Ascending aorta (tissue), 2 donors: Measurements from ENCODE around the gene IL20RA. TPM values are rescaled to one million over a fixed set of nuclear protein-coding genes. Genes with fewer than 3 reads are reported as not detected.

Experiments used
- DNase-seq, 2 donors: peaks; one replicate each; pipeline ENCODE4 v3.0.0-alpha.2; 2019; ENCODE audit warnings: low spot score in 2 of 2
- H3K27ac ChIP-seq, 2 donors: fragments of 200-600 bp; sonication (generic); one replicate each; pipeline ENCODE4 v1.5.1; 2016 to 2017; ENCODE audit warnings: mild to moderate bottlenecking in 1 of 2
- H3K27me3 ChIP-seq: fragments of 200-600 bp; sonication (generic); one replicate; pipeline ENCODE4 v1.5.1; 2017
- H3K36me3 ChIP-seq, 2 donors: fragments of 200-600 bp; sonication (generic); one replicate each; pipeline ENCODE4 v1.5.1; 2016
- H3K4me1 ChIP-seq, 2 donors: fragments of 200-600 bp; sonication (generic); one replicate each; pipeline ENCODE4 v1.5.1; 2016 to 2017; ENCODE audit warnings: mild to moderate bottlenecking in 1 of 2
- H3K4me3 ChIP-seq, 2 donors: fragments of 200-600 bp; sonication (generic); one replicate each; pipeline ENCODE4 v1.5.1; 2016 to 2017; ENCODE audit warnings: mild to moderate bottlenecking in 1 of 2
- H3K9me3 ChIP-seq, 2 donors: fragments of 200-600 bp; sonication (generic); one replicate each; pipeline ENCODE4 v1.5.1; 2016
- CTCF ChIP-seq, 3 experiments: fragments of 200-600 bp in 2 of 3; fragments of 450-650 bp in 1 of 3; sonication (generic) in 2 of 3; IDR thresholded peaks; one replicate each; pipeline ENCODE4 v1.5.1; 2016 to 2019; ENCODE audit warnings: antibody characterized with exemption in 3 of 3, mild to moderate bottlenecking in 1 of 3, moderate library complexity in 1 of 3
- intact Hi-C: fragments of 100-400 bp; cut with DNase I; formaldehyde crosslinking; loops from one replicate; pipeline ENCODE4 v1.15.1; 2023
- total RNA-seq: library from RNA; depleted of rRNA; stranded (reverse); fragments of >200 nt; gene quantifications from one replicate; pipeline ENCODE4 v1.1.0, GENCODE V29; 2016

The IL20RA gene, protein sequence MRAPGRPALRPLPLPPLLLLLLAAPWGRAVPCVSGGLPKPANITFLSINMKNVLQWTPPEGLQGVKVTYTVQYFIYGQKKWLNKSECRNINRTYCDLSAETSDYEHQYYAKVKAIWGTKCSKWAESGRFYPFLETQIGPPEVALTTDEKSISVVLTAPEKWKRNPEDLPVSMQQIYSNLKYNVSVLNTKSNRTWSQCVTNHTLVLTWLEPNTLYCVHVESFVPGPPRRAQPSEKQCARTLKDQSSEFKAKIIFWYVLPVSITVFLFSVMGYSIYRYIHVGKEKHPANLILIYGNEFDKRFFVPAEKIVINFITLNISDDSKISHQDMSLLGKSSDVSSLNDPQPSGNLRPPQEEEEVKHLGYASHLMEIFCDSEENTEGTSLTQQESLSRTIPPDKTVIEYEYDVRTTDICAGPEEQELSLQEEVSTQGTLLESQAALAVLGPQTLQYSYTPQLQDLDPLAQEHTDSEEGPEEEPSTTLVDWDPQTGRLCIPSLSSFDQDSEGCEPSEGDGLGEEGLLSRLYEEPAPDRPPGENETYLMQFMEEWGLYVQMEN
- not detected for total RNA-seq

DNA sequence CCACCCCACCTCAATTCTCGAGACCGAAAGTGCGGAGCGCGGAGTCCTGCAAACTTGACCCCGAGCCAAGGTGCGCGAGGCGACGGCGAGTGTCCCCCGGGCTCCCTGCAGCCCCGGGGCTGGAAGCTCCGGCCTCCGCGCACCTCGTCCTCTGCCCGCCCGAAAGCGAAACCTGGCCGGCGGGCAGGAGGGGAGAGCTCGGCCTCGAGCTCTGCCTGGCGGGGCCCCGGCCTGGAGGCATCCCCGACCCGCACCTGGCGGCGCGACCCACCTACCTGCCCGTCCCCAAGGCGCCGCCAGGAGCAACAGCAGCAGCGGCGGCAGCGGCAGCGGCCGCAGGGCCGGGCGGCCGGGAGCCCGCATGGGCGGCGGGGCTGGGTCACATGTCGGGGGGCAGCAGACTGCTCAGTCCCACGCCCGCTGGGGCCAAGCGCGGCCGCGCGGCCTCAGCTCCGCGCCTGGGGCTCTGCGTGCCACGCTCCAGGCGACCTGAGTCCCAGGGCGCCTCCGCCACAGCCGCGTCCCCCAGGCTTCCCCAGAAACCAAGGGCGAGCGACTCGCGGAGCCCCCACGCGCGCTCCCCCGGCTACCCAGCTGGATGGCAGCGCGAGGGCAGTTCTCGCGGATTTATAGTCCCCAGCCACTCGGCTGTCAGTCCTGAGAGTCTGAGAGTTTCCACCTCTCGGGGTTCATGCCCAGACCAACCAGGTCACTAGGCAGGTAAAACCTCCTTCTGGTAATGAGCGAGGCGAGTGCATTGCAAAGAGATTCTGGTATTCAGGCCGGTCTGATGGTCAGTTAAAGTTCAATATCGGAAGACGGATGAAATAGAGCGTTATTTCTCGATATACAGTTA is at the start of gene IL20RA:
Gene IL20RA (minus strand): TSS at position 600 of the 856 bp plus-strand sequence. CDS start 237 bp downstream, at position 363.
- intact Hi-C loops: no loop called here
- no peak for DNase-seq
- peak within 1 kb of the TSS; percentile 86 for H3K4me3 ChIP-seq
- TF ChIP-seq CTCF (IDR thresholded peaks at IDR 0.05): no peak
- H3K27ac ChIP-seq: no peak within 1 kb of the TSS
- no peaks in the 10 kb centered on the region for H3K27me3 ChIP-seq
- H3K36me3 ChIP-seq: no peaks in the 10 kb centered on the region
- no peaks in the 10 kb centered on the region for H3K9me3 ChIP-seq
- H3K4me1 ChIP-seq: no peaks in the 10 kb centered on the region

- TF ChIP-seq CTCF (IDR thresholded peaks at IDR 0.05): no peak
- Histone ChIP-seq H3K27ac (no peak overlapping the region), H3K4me1 (no peaks in the 10 kb centered on the region), H3K27me3 (no peaks in the 10 kb centered on the region), H3K9me3 (no peaks in the 10 kb centered on the region), H3K4me3 (no peak overlapping the region), H3K36me3 (no peaks in the 10 kb centered on the region)
- no peak for DNase-seq
- intact Hi-C loops: loop anchor here (1.0 to 5.0 kb wide), 2 partner anchors 221 to 549 kb away; no protein-coding TSS in a partner anchor
Observed at GRCh38 chr6:137093183-137094069, 48.7 kb upstream of the IL20RA start.

DNA sequence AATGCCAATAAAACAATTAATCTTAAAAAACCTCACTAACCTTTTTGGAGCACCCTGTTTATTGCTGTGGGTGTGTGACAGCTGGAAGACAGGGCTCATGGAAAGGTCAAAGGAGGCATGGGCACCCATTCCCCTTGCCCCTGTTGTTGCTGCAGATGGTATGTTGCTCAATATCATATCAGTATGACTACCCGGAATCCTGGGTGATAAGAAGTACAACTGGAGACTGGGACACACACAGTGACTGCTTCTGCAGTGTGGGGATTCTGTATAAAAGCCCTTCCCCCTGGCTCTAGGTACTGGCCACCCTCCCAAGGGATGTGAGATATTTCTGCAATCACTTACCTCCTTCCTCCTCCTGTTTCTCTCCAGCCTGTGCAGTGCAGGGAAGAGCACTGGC is 47.3 kb upstream of the IL20RA start:
- intact Hi-C loops: loop anchor here (5.0 kb wide), 1 partner anchor 550 kb away; no protein-coding TSS in a partner anchor

GRCh38 chr6:137089305-137089704 is 44.5 kb upstream of the IL20RA start:
- no peak for TF ChIP-seq CTCF (IDR thresholded peaks at IDR 0.05)
- Histone ChIP-seq H3K4me3 (no peak overlapping the region), H3K27me3 (no peaks in the 10 kb centered on the region), H3K9me3 (no peaks in the 10 kb centered on the region), H3K36me3 (no peaks in the 10 kb centered on the region), H3K27ac (no peak overlapping the region), H3K4me1 (no peaks in the 10 kb centered on the region)
- no peak for DNase-seq
- intact Hi-C loops: no loop called here

More for the DNA sequence above, 47.3 kb upstream of the IL20RA start:
- H3K27ac ChIP-seq: no peak overlapping the region
- no peak overlapping the region for H3K4me3 ChIP-seq
- no peaks in the 10 kb centered on the region for H3K4me1 ChIP-seq
- H3K9me3 ChIP-seq: no peaks in the 10 kb centered on the region
- no peak for DNase-seq
- H3K27me3 ChIP-seq: no peaks in the 10 kb centered on the region
- no peak for TF ChIP-seq CTCF (IDR thresholded peaks at IDR 0.05)
- no peaks in the 10 kb centered on the region for H3K36me3 ChIP-seq

DNA sequence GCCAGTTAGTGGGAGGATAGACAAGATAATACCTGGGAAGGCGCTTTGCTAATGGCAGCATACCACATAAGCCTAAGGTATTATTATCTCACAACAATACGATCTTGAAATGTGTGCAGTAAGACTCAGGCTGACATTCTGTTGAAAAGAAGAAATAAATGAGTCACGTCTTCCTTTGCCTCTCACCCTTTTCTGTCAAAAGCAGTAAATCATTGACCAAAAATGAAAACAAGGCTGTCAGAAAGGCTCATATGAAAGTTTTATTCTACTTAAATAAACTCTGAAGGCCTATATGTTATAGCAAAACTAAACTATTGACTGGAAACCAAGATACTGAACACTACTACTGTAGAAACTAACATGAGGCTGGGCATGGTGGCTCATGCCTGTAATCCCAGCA is 43.1 kb upstream of the IL20RA start:
- Histone ChIP-seq H3K4me1 (no peaks in the 10 kb centered on the region), H3K4me3 (no peak overlapping the region)
- intact Hi-C loops: no loop called here

More for the DNA sequence above, 43.1 kb upstream of the IL20RA start:
- DNase-seq: no peak
- Histone ChIP-seq H3K36me3 (no peaks in the 10 kb centered on the region), H3K9me3 (no peaks in the 10 kb centered on the region), H3K27me3 (no peaks in the 10 kb centered on the region), H3K27ac (no peak overlapping the region)
- no peak for TF ChIP-seq CTCF (IDR thresholded peaks at IDR 0.05)
